H7 (cell line): ENCODE data around the gene CARMIL1. TPM values are rescaled to one million over a fixed set of nuclear protein-coding genes. Genes with fewer than 3 reads are reported as not detected.
"Not testable (repeated sequence)": the region's sequence is repeated elsewhere in the genome, so short reads cannot be mapped to it uniquely, and the experiment has no call there.

ENCODE experiments used
- DNase-seq: peaks from one replicate; pipeline ENCODE4 v3.0.0; 2012
- H3K27me3 ChIP-seq: 2 replicates; pipeline ENCODE4 v1.6.0; 2011; ENCODE audit warnings: mild to moderate bottlenecking, low read length; ENCODE audit not compliant: control insufficient read depth, insufficient read depth
- H3K36me3 ChIP-seq: replicated peaks from 2 replicates; pipeline ENCODE4 v1.5.1; 2011; ENCODE audit warnings: low read length; ENCODE audit not compliant: control insufficient read depth, insufficient read depth
- H3K4me3 ChIP-seq: 2 replicates; pipeline ENCODE4 v1.5.1; 2011; ENCODE audit warnings: low read depth, mild to moderate bottlenecking, control low read depth, low read length, moderate library complexity; ENCODE audit not compliant: insufficient read depth
- total RNA-seq: library from RNA; depleted of rRNA; stranded (reverse); fragments of >200 nt; shearing (Covaris generic); gene quantifications from 2 replicates; pipeline ENCODE4 v1.2.3, GENCODE V29; 2014

CARMIL1 gene
- total RNA-seq, 1 experiment from 2014 or later, result 19.4 TPM

GRCh38 chr6:25418454-25419052 is 139.4 kb downstream of the CARMIL1 start:
- Histone ChIP-seq H3K27me3 (no peaks in the 10 kb centered on the region), H3K36me3 (no peaks in the 10 kb centered on the region; the same call in 1 of the 2 replicates), H3K4me3 (no peak overlapping the region)
- no peak for DNase-seq

- H3K4me3 ChIP-seq, result no peak overlapping the region
- no peaks in the 10 kb centered on the region; the same call in 1 of the 2 replicates for H3K36me3 ChIP-seq
- no peak for DNase-seq
- no peaks in the 10 kb centered on the region for H3K27me3 ChIP-seq
Measured at GRCh38 chr6:25419879-25420278, 140.7 kb downstream of the CARMIL1 start.

- no peak for DNase-seq
- Histone ChIP-seq H3K27me3 (no peaks in the 10 kb centered on the region), H3K36me3 (no peaks in the 10 kb centered on the region; the same call in 1 of the 2 replicates), H3K4me3 (no peak overlapping the region)
Measured at GRCh38 chr6:25423358-25423757, 144.2 kb downstream of the CARMIL1 start.

- DNase-seq, result no peak
- Histone ChIP-seq H3K4me3 (no peak overlapping the region), H3K36me3 (no peaks in the 10 kb centered on the region; the same call in 1 of the 2 replicates), H3K27me3 (no peaks in the 10 kb centered on the region)
Measured at GRCh38 chr6:25424303-25424702, 145.1 kb downstream of the CARMIL1 start.

GRCh38 chr6:25427549-25427948 is 148.4 kb downstream of the CARMIL1 start:
- Histone ChIP-seq H3K36me3 (no peaks in the 10 kb centered on the region), H3K4me3 (no peak overlapping the region), H3K27me3 (no peaks in the 10 kb centered on the region)
- no peak for DNase-seq

- Histone ChIP-seq H3K27me3 (no peaks in the 10 kb centered on the region), H3K36me3 (no peaks in the 10 kb centered on the region), H3K4me3 (no peak overlapping the region)
- DNase-seq, result no peak
Measured at GRCh38 chr6:25428758-25429317, 149.7 kb downstream of the CARMIL1 start.

GRCh38 chr6:25431306-25431974 is 152.3 kb downstream of the CARMIL1 start:
- H3K4me3 ChIP-seq, result no peak overlapping the region
- no peak for DNase-seq
- H3K36me3 ChIP-seq, result no peaks in the 10 kb centered on the region
- H3K27me3 ChIP-seq, result no peaks in the 10 kb centered on the region

- Histone ChIP-seq H3K36me3 (no peaks in the 10 kb centered on the region), H3K4me3 (no peak overlapping the region), H3K27me3 (no peaks in the 10 kb centered on the region)
- DNase-seq, result no peak
Measured at GRCh38 chr6:25431975-25432307, 152.8 kb downstream of the CARMIL1 start.

GRCh38 chr6:25434921-25435320 is 155.7 kb downstream of the CARMIL1 start:
- no peaks in the 10 kb centered on the region for H3K36me3 ChIP-seq
- no peak for DNase-seq
- no peaks in the 10 kb centered on the region for H3K27me3 ChIP-seq
- no peak overlapping the region for H3K4me3 ChIP-seq

- Histone ChIP-seq H3K27me3 (no peaks in the 10 kb centered on the region), H3K36me3 (no peaks in the 10 kb centered on the region), H3K4me3 (no peak overlapping the region)
- no peak for DNase-seq
Measured at GRCh38 chr6:25435416-25435985, 156.3 kb downstream of the CARMIL1 start.

- Histone ChIP-seq H3K27me3 (no peaks in the 10 kb centered on the region), H3K36me3 (no peaks in the 10 kb centered on the region), H3K4me3 (no peak overlapping the region)
- no peak for DNase-seq
Measured at GRCh38 chr6:25436760-25437159, 157.6 kb downstream of the CARMIL1 start.

GRCh38 chr6:25439368-25439767 is 160.2 kb downstream of the CARMIL1 start:
- no peak overlapping the region for H3K4me3 ChIP-seq
- no peaks in the 10 kb centered on the region for H3K36me3 ChIP-seq
- no peaks in the 10 kb centered on the region for H3K27me3 ChIP-seq
- no peak for DNase-seq

- DNase-seq, result no peak
- H3K27me3 ChIP-seq, result no peaks in the 10 kb centered on the region
- H3K4me3 ChIP-seq, result no peak overlapping the region
- H3K36me3 ChIP-seq, result no peaks in the 10 kb centered on the region
Measured at GRCh38 chr6:25441663-25442270, 162.6 kb downstream of the CARMIL1 start.

- Histone ChIP-seq H3K4me3 (no peak overlapping the region), H3K36me3 (no peaks in the 10 kb centered on the region), H3K27me3 (no peaks in the 10 kb centered on the region)
- no peak for DNase-seq
Measured at GRCh38 chr6:25442898-25443297, 163.7 kb downstream of the CARMIL1 start.

- not testable (repeated sequence) for H3K27me3 ChIP-seq, DNase-seq, H3K4me3 ChIP-seq, H3K36me3 ChIP-seq
Measured at GRCh38 chr6:25444521-25444920, 165.3 kb downstream of the CARMIL1 start.
